AG08395 (cell line): ENCODE results near the gene CLHC1.
"Not testable (repeated sequence)": the region's sequence is repeated elsewhere in the genome, so short reads cannot be mapped to it uniquely, and the experiment has no call there.

ENCODE experiments used
- DNase-seq: peaks from one replicate; pipeline ENCODE4 v3.0.0; 2012; ENCODE audit warnings: mixed read lengths, low spot score

The CLHC1 gene

DNA sequence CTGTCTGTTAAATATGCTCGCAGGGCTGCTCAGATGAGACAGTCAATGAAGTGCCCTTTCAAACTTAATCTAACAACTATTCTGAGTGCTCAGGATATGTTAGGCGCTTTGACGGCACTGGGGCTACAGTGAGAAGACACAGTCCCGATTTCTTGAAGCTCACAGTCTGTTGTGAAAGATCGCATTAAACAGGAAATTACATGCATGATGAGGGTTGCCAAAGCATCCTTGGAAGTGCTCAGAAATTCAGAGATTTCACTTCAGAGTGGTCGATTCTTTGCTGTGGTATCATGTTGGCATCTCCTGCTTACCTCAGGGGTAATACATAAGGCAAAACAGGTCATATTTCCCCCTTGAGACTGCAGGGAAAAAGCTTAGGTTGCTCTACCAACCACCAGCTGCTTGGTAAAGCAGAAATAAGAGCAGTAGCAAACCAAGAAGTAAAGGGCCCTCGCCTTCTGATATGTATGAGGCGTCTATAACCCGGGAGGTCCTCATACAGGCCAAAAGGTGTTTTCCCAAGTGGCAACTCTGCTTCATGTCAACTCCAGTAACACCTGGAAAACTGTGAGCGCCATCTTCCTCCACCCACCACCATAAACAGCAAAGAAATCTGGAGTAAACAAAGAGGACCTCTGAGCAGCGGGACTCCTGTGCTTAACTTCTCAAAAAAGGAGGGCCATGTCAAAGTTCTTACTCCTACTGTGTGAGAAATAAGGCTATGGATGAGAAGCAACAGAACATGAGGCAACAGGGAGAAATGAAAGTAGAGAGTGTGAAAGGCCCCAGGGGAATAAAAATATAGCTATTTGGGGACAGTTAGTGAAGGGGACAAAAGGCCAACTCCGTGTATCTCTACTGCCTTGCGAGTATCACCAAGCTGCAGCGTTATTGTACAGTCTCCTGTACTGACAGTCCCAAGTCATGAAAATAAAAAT lies 79.3 kb downstream of the CLHC1 start:
- no peak for DNase-seq

DNA sequence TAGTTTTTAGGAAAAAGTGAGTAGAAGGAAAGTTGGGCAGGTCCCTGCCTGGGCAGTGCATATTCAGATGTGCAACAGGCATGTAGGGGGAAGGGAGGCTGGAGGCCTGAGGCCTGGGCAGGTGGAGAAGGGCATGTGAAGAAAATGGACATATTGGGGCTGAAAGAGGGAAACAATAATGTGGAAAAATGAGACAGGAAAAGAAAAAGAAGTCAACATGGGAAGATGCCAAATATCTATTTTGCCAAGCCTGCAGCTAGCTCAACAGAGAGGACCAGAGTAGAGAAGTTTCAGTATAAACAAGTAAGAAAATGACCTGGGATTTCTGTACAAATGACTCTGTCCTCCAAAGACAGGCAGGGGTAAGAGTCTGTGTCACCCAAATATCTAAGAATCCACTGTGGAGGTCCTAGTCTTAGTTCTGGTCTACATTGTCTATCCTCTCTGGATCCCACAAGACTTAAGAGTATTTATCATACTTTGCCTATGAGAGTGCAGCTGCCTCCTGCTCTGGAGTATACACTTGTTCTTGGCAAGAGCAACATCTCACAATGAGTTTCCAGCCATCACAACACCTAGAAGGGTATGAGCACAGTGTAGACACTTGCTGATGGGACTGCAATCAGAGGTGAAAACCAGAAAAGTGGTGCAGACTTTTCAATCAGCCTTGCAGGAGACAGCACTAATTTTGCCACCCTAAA lies 80.2 kb downstream of the CLHC1 start:
- no peak for DNase-seq

DNA sequence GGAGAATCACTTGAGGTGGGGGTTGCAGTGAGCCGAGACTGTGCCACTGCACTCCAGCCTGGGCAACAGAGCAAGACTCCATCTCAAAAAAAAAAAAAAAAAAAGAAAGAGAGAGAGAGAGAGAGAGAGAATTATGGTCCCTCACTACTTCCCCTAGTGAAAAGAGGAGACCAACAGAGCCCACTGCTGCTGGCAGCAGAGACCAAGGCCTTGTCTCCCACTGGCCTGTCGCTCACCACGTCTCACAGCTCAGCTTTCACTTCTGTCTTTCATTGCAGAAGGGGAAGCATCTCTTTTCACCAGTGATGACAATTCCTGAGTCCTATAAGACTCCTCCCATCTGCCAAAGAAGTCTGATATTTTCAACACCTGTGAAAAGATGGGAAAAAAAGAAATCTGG lies 81.3 kb downstream of the CLHC1 start:
- DNase-seq: no peak

DNA sequence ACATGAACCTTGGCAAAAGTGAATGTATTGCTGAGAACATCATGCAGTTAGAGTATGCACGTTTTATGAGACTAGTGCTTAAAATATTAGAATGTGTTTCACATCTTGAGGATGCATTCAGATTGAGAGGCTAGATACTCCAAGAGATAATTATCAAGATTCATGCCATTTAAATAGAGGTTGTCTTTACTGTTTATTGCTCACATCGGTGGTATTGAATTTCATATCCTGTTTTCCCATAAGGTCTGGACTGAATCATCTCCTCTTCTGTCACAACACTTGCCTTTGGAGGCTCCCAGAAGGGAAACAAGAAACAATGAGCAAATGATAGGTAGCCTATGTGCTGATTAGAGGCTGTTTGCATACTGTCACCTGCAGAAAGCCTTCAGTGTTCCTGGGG lies 83.8 kb downstream of the CLHC1 start:
- peak; percentile 48 for DNase-seq

DNA sequence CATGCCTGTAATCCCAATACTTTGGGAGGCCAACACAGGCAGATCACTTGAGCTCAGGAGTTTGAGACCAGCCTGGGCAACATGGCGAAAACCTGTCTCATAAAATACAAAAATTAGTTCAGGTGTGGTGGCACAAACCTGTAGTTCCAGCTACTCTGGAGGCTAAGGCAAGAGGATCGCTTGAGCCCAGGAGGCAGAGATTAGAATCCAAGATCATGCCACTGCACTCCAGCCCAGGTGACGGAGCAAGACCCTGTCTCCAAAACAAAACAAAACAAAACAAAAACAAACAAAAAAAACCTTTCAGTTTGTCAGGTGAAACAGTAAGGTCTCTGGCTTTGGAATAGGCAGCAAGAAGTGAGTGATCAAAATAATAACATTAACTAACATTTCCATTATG lies 84.6 kb downstream of the CLHC1 start:
- no peak for DNase-seq

DNA sequence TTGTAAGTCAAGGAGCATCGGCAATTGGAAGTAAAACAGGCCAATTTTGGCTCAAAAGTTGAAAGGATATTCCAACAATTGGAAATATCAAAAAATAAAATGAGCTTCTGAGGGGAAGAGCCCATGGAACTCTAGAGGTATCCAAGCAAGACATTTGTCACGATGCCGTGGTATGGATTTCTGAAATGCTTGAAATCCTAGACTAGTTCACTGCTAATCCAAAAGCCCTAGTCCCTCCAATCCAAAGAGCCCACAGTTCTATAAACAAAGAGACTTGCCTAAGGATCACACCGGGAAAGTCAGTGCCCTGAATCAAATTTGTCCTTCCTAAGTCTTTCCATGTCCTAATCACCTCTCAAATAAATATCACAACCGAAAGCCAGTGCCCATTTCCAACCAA lies 85.1 kb downstream of the CLHC1 start:
- no peak for DNase-seq

DNA sequence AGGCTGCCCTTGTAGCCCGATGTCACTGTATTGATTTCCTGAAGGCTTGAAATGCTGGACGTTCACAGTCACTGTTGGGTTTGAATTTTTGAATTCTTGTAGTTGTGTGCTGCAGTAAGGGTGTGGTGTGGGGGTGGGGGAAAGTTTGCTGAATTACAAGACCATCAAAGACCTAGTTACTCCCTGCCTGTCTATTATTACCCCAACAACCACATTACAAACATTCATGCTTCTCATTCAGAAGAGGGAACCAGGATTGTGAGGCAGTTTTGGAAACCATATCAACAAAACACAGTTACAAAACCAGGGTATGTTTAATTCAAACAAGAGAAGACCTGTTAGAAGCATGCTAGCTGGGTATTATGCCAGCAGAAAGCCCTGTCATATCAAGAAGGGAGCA lies 85.8 kb downstream of the CLHC1 start:
- no peak for DNase-seq

DNA sequence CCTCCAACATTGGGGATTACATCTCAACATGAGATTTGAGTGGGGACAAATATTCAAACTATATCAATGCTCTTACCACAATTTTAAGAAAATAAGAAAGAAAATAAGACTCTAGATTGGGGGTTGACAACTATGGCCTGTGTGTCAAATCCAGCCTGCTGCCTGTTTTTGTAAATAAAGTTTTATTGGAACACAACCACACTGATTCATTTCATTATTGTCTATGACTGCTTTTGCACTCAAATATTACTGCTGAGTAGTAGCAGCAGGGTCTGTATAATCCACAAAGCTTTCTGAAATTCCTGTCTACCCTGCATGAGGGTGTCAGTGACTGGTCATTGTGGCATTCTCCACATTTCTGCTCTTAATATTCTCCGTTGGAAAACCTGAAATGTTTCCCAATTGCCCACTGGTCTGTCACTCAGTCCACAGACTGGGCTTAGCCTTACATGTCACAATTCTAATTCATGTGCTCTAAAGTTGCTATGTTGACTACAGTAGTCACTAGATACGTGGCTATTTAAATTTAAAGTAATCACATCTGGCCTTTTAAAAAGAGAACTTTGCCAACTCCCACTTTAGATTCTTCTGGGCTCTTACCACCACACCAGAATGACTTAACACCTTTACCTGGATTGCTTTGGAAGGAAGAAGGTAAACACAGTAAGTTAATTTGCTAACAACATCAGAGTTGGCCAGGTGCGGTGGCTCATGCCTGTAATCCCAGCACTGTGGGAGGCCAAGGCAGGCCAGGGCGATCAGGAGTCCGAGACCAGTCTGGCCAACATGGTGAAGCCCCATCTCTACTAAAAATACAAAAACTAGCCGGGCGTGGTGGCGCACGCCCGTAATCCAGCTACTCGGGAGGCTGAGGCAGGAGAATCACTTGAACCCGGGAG lies 86.9 kb downstream of the CLHC1 start:
- DNase-seq: no peak

DNA sequence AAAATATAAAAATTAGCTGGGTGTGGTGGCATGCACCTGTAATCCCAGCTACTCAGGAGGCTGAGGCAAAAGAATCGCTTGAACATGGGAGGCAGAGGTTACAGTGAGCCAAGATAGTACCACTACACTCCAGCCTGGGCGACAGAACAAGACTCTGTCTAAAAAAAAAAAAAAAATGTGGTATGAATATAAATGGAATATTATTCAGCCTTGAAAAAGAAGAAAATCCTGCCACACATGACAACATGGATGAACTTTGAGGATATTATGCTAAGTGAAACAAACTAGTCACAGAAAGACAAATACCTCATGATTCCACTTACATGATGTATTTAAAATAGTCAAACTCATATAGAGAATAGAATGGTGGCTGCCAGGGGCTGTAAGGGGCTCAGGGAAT lies 88.4 kb downstream of the CLHC1 start:
- not testable (repeated sequence) for DNase-seq

DNA sequence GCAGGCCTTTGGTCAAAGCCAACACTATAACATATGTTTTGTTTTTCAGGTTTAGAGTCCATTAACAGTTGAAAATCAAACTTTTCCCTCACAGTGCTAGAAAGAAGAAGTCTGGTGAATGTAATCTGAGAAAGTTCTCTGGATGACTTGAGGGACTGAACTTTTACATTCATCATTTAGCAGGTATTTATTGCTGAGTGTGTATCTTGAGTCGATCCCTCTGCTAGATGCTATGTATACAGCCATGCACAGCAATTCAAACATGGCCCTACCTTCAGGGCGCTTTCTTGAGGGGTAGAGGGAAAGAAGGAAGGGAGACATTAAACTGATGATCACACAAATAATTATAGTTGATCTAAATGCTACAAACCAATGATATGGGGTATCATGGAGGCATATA lies 89.6 kb downstream of the CLHC1 start:
- DNase-seq: no peak

DNA sequence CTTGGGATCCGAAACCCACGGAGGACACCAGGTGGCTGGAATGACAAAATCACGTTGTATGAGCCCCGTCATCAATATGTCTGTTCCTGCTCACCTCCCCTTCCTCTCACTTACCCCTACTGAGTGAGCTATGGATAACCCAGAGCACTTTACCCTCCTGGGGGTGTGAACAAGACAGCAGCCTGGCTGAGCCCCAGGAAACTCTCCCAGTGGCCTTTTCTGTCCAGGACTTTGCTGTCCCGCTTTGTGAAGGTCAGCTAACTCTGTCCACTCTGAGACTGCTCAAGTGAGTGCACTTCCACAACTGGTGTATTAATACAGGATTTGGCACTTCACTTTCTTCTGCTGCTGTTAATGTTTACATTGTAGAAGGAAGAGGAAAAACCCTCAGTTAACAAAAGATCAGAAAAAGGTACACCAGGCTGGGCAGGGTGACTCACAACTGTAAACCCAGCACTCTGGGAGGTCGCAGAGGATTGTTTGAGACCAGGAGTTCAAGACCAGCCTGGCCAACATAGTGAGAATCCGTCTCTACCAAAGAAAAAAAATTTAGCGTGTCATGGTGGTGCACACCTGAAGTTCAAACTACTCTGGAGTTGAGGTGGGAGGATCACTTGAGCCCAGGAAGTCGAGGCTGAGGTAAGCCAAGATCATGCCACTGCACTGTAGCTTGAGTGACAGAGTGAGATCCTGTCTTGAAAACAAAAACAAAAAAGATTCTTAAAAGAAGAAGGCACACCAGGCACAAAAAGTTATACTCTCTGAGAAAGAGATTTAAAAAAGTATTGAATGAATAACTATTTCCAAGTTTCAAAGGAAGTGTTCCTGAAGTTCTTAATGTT lies 90.3 kb downstream of the CLHC1 start:
- no peak for DNase-seq

DNA sequence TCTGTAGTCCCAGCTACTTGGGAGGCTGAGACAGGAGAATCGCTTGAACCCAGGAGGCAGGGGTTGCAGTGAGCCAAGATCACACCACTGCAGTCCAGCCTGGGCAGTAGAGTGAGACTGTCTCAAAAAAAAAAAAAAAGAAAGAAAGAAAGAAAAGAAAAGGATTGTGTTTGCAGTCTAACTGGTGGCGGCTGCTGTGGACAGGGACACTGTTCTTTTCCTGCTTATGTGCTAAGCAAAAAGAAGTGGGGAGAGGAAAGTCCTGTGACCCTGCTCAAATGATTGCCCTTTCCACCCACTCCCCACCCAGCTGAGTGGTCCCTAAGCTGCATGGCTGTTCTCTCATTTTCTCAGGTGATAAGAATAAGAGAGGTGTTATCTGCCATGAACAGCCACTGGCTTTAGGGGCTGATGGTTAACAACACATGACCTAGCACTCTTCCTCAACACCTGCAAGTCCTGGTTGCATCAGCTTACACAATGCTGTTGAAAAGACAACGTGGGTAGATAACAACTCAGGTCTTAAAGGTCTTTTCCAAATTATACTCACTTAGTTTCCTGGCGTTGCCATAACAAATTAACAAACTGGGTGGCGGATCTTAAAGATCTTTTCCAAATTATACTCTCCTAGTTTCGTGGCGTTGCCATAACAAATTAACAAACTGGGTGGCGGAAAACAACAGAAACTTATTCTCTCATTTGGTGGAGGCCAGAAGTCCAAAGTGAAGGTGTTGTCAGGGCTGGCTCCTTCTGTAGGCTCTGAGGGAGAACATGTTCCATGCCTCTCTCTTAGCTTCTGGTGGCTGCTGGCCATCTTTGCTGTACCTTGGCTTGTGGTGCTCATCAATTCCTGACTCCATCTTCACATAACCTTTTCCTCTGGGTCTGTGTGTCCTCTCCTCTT lies 91.5 kb downstream of the CLHC1 start:
- DNase-seq: no peak

DNA sequence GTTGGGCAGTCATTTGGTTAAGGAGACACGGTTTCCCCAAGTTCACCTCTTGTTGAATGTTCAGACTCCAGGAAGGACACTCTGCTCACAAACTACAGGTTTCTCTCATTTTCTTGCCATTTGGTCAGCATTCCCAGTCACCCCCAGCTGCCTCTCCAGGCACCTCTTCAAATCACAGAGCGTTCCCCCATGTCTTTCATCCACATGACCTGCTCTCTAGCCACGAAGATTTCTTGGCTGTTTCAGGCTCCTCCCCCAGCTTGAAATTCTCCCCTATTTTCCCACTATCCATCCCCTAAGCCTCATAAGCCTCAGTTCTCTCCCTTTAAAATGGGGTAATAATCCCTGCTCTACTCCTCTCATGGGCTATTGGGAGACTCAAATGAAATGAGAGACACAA lies 92.8 kb downstream of the CLHC1 start:
- no peak for DNase-seq

DNA sequence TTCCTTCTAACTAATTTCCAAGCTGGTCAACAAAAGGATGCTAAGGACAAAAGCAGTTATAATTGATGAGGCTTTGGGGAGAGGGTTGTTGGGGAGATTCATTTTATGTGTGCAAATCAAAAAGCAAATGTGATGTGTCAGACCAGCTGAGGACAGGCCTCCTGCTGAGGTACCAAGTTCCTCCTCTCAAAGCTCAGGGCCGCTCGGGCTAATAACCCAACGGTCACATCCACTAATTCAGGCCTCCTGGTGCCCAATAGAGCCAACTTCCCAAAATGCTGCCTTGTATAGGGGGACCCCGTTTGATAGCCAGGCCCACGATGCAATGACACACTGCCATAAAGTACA lies 93.2 kb downstream of the CLHC1 start:
- no peak for DNase-seq

DNA sequence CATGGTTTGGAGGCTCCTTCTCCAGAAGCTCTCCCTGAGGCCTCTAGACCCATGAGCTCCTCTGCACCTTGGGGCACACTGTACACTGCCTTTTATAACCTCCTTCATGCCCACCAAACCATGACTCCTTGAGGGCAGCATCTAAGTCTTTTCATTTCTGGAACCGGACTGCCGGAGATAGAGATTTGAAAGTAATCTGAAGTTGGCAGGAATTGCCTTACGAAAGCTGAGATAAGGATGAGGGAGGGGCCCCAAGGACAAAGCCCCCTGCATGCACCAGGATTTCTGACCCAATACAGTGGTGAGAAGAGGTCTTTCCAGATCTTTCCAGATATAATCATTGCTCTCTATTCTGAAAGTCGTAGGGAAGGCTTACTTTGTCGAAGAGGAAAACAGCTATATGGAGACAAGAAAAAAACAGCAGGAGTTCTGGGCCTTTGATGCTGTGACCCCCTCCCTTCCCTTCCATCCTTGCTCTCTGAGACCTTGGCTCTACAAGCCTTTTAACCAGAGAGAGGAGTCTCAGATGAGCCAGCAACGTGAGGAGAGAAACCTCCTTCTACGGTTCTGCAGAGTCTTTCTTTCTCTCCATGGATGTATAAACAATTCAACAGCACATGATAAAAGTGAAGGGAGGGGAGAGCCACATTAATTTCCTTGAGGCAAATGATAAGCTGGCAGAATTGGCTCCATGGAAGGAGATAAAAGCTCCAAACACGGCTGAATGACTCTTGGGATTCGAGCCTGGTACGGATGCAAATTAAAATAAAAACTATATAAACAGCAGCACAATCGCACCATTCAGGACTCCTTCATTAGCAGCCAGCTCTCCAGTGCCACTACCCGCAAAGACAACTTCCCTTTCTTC lies 93.8 kb downstream of the CLHC1 start:
- DNase-seq: no peak

DNA sequence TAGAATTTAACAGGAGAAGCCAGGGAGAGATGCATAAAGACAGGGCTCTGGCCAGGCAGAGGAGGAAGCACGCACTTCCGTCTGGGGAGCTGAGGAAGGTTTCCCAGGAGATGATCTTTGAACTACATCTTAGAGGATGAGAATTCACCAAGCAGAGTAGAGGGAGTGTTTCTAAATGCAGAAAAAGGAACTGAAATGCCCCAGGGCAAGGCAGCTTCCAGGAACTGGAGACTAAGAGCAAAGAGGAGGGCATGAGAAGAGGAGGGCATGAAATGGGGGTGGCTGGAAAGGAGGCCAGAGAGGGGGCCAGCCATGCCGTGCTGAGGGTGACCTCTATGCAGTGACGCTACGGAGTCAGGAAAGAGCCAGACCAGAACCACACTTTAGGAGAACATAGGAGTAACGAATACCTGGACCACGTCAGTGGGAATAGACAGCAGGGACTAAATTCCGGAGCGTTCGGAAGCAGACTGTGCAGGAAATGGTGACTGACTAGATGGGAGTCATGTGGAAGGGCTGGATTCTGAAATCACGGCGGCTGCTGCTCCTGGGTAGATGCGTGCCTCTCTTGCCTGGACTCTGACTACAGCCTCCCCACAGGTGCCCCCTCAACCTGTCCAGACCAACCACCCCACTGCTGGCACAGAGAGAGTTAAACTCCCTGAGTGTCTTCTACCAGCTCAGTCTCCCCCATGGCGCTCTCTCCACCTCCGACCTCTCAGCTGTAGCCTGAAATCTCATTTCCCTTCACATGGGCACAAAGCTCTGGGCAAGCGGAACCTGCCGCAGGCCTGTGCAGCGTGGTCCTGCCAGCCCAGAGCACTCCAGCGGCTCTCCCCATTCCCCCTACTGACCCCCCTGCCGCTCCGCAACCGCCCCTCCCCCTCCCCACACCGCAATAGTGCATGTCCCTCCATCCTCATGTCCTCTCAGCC lies 94.8 kb downstream of the CLHC1 start:
- no peak for DNase-seq

DNA sequence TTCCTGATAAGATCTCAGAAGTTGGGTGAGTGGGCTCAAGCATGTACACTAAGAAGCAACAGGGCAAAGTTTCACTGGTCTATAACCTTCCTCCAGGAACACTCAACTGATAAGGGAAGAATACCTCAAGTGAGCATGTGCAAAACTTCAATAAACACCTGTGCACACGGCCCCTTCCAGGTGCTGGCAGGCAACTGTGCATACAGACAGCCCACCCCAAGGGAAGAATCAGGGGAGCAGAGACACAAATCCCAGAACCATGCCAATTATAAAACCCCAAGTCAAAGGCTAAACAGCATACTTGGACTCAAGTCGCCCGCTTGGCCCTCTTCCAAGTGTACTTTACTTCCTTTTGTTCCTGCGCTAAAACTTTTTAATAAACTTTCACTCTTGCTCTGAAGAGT lies 96.0 kb downstream of the CLHC1 start:
- DNase-seq: no peak

DNA sequence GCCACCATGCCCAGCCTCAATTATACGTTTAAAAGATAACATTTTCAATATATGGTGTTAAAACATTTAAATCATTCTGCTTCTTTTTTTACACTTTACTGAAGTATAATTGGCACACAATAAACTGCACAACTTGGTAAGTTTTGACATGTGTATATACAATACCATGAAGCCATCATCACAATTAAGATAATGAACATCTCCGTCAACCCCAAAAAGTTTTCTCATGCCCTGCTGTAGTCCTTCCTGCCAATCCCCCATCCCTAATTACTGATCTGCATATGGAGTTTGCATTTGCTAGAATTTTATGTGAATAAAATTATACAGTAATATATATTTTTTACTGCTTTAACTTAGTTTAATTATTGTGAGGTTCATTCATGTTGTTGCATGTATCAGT lies 96.6 kb downstream of the CLHC1 start:
- no peak for DNase-seq
